B cell (primary cell): Measurements from ENCODE around the gene GNPDA1. TPM values are rescaled to one million over a fixed set of nuclear protein-coding genes. Genes with fewer than 3 reads are reported as not detected.

Experiments used
- ATAC-seq: fragments of 200-7000 bp; cut with Tn5 transposase; one replicate; pipeline ENCODE4 v1.10.0; 2021; ENCODE audit warnings: low read depth, mild to moderate bottlenecking, moderate number of reproducible peaks, moderate library complexity
- CTCF ChIA-PET: fragments of 350-600 bp; sonication (Branson Sonifier 250); formaldehyde crosslinking; loops from one replicate; lab custom pipeline; 2021; ENCODE audit warnings: antibody characterized with exemption, inconsistent platforms; lab: Charles Lee
- POLR2A ChIA-PET: fragments of 350-600 bp; sonication (Branson Sonifier 250); formaldehyde crosslinking; loops from one replicate; lab custom pipeline; 2021; ENCODE audit warnings: antibody characterized with exemption; lab: Charles Lee
- DNase-seq: peaks from one replicate; pipeline ENCODE4 v3.0.0; 2013
- H2AFZ ChIP-seq: 2 replicates; pipeline ENCODE4 v1.6.1; 2012; ENCODE audit warnings: mild to moderate bottlenecking, low read depth, low read length; ENCODE audit not compliant: insufficient read depth, poor library complexity, severe bottlenecking
- H3K27ac ChIP-seq, 2 donors: 1 replicate in 1 of 2; 2 replicates in 1 of 2; pipeline ENCODE4 v1.5.1; 2012 to 2013; ENCODE audit warnings: low read length in 2 of 2, mild to moderate bottlenecking in 2 of 2, moderate library complexity in 1 of 2
- H3K27me3 ChIP-seq, 4 experiments: fragments of 200-600 bp in 1 of 4; sonication (generic) in 1 of 4; replicated peaks in 1 of 4; 1 replicate in 2 of 4; 2 replicates in 2 of 4; pipeline versions ENCODE4 v1.6.1 to v1.7.0; 2013 to 2016; ENCODE audit warnings: low read length in 3 of 4, mild to moderate bottlenecking in 2 of 4, mixed read lengths in 1 of 4, moderate library complexity in 1 of 4; ENCODE audit not compliant: insufficient read depth in 4 of 4, control insufficient read depth in 3 of 4; ENCODE audit errors: control extremely low read depth in 1 of 4
- H3K36me3 ChIP-seq, 2 experiments: replicated peaks in 1 of 2; 1 replicate in 1 of 2; 2 replicates in 1 of 2; pipeline versions ENCODE4 v1.6.1 to v1.7.1; 2013; ENCODE audit warnings: low read length in 1 of 2; ENCODE audit not compliant: insufficient read depth in 2 of 2, control insufficient read depth in 1 of 2; ENCODE audit errors: control extremely low read depth in 1 of 2, extremely low read depth in 1 of 2
- H3K4me1 ChIP-seq, 2 donors: fragments of 200-600 bp in 1 of 2; sonication (generic) in 1 of 2; 1 replicate in 1 of 2; 2 replicates in 1 of 2; pipeline versions ENCODE4 v1.5.1 to v1.6.1; 2013 to 2017; ENCODE audit warnings: low read length in 2 of 2; ENCODE audit not compliant: control insufficient read depth in 2 of 2, insufficient read depth in 2 of 2
- H3K4me2 ChIP-seq: replicated peaks from 2 replicates; pipeline ENCODE3; 2012; ENCODE audit warnings: mild to moderate bottlenecking, low read depth, low read length; ENCODE audit not compliant: poor library complexity, severe bottlenecking
- H3K4me3 ChIP-seq, 5 experiments: fragments of 200-600 bp in 1 of 5; sonication (generic) in 1 of 5; 1 replicate in 3 of 5; 2 replicates in 2 of 5; pipeline versions ENCODE4 v1.5.1 to v1.7.0; 2011 to 2016; ENCODE audit warnings: low read length in 4 of 5, mild to moderate bottlenecking in 4 of 5, low read depth in 2 of 5, control low read depth in 1 of 5, moderate library complexity in 1 of 5; ENCODE audit not compliant: insufficient read depth in 1 of 5; ENCODE audit errors: control extremely low read depth in 1 of 5, extremely low read depth in 1 of 5
- H3K79me2 ChIP-seq: fragments of 200-600 bp; sonication (generic); one replicate; pipeline ENCODE4 v1.6.0; 2016; ENCODE audit warnings: low read length; ENCODE audit not compliant: control insufficient read depth, insufficient read depth
- H3K9ac ChIP-seq: fragments of 200-600 bp; sonication (generic); 2 replicates; pipeline ENCODE4 v1.6.1; 2017; ENCODE audit warnings: mild to moderate bottlenecking, low read length, moderate library complexity
- H3K9me3 ChIP-seq, 3 donors: one replicate each; pipeline versions ENCODE4 v1.6.1 to v1.7.1; 2013; ENCODE audit warnings: low read length in 2 of 3; ENCODE audit not compliant: control insufficient read depth in 2 of 3, insufficient read depth in 1 of 3; ENCODE audit errors: control extremely low read depth in 1 of 3
- H4K20me1 ChIP-seq: 2 replicates; pipeline ENCODE4 v1.6.0; 2012; ENCODE audit warnings: mild to moderate bottlenecking, low read length; ENCODE audit not compliant: insufficient read depth, control insufficient read depth, poor library complexity, severe bottlenecking
- H3K27ac Mint-ChIP-seq: one replicate; pipeline ENCODE4 v1.8.0; 2021; ENCODE audit warnings: mixed read lengths
- H3K27me3 Mint-ChIP-seq: one replicate; pipeline ENCODE4 v1.8.0; 2021; ENCODE audit warnings: mixed read lengths
- H3K4me1 Mint-ChIP-seq: one replicate; pipeline ENCODE4 v1.8.0; 2021; ENCODE audit warnings: mixed read lengths
- H3K4me3 Mint-ChIP-seq: one replicate; pipeline ENCODE4 v1.8.0; 2021; ENCODE audit warnings: mixed read lengths
- H3K9me3 Mint-ChIP-seq: one replicate; pipeline ENCODE4 v1.8.0; 2022; ENCODE audit warnings: mixed read lengths; ENCODE audit not compliant: insufficient read depth
- EZH2 ChIP-seq: IDR thresholded peaks from 2 replicates; pipeline ENCODE4 v1.6.1; 2012; ENCODE audit warnings: borderline replicate concordance, low read depth, mild to moderate bottlenecking, moderate library complexity, low read length; ENCODE audit not compliant: insufficient read depth, poor library complexity, severe bottlenecking
- WGBS: methylation state at CpG from one replicate; pipeline ENCODE4 v1.1.5; 2013; ENCODE audit warnings: missing lambda C conversion rate; ENCODE audit not compliant: insufficient coverage; 5-methylcytosine and 5-hydroxymethylcytosine counted together
- intact Hi-C: fragments of 100-400 bp; cut with micrococcal nuclease; formaldehyde crosslinking; loops from one replicate; pipeline ENCODE4 v1.10.0; 2022
- polyA plus RNA-seq: library from polyadenylated mRNA; depleted of rRNA; stranded (reverse); fragments of >200 nt; gene quantifications from 2 replicates; pipeline ENCODE4 v1.2.3, GENCODE V29; 2012
- total RNA-seq, 2 donors: library from RNA; stranded (reverse); fragments of 120-200 nt in 1 of 2; gene quantifications; 1 replicate in 1 of 2; 2 replicates in 1 of 2; pipeline versions ENCODE4 v1.2.3 to v1.2.4, GENCODE V29; 2013 to 2022
- TF ChIP-seq, protein P1 (sequence below): fragments of 200-600 bp; IDR thresholded peaks from one replicate; pipeline ENCODE4 v1.8.0; 2022; ENCODE audit warnings: antibody characterized with exemption, mild to moderate bottlenecking

GNPDA1 gene
- total and polyA plus RNA-seq, 2 donors (not counting 1 experiment from before 2014, with no cell fraction given), result 3.1 to 12.1 TPM

DNA sequence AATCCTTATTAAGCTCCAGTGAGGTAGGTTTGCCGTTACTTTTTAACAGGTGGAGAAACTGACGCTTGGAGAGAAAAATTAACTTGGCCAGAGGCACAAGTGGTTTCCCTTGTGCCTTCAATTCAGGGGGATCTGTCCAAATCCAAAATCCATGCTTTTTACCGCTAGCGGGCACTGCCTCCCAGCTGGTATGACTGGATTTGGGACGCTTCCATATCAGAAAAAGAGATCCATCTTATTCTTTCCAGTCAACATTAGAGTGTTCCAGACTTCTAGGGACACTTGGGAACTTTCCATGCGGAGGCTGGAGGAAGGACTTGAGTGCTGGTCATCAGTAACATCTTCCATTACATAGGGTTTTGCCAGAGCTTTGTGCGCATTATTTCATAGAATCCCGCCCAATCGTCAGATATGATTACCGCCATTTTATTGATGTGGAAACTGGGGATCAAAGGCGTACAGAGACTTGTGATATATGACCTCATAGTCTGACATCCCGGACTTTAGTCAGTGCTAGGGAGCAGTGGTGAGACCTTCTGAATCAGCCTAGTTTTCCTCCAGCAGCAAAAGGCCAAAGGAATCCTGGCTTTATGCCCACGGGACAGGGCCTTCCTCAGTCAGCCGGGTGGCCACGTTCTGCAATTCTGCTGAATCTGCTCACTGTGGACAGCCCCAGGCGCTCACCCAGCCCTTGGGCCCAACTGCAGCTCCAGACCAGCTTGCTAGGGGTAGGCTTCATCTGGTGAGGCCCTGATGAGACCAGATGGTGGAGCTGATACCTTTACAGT is 1.1 kb upstream of the GNPDA1 start:
- intact Hi-C loops, result loop anchor here (1.0 to 10.0 kb wide), 5 partner anchors 45 to 689 kb away; partner anchors contain the start of genes NDFIP1, RNF14 and TAF7
- Histone ChIP-seq H3K9ac (no peak overlapping the region), H4K20me1 (no peaks in the 10 kb centered on the region), H3K36me3 (no peaks in the 10 kb centered on the region), H3K27me3 (no peaks in the 10 kb centered on the region), H3K4me3 (no peak overlapping the region), H2AFZ (no peak overlapping the region), H3K9me3 (no peaks in the 10 kb centered on the region), H3K79me2 (no peaks in the 10 kb centered on the region), H3K4me1 (peaks cover 34 to 35% of the 10 kb centered on the region in 2 donors), H3K4me2 (peak overlapping the region; percentile 93), H3K27ac (no peak overlapping the region)
- H3K4me3 Mint-ChIP-seq, result peak overlapping the region; percentile 89
- H3K9me3 Mint-ChIP-seq, result no peaks in the 10 kb centered on the region
- peaks cover 8% of the 10 kb centered on the region for H3K27me3 Mint-ChIP-seq
- ChIA-PET CTCF (interaction anchor here (1.1 to 10.6 kb wide), 15 partner anchors 10 to 349 kb away, joined by 3 to 91 read pairs (median 7); partner anchors contain the start of genes NDFIP1 and RNF14), POLR2A (interaction anchor here (0.7 kb wide), 1 partner anchor 89 kb away, joined by 3 read pairs; no protein-coding TSS in a partner anchor)
- H3K4me1 Mint-ChIP-seq, result peaks cover 50% of the 10 kb centered on the region
- no peak for ATAC-seq
- no peak for TF ChIP-seq EZH2
- TF ChIP-seq, protein P1, sequence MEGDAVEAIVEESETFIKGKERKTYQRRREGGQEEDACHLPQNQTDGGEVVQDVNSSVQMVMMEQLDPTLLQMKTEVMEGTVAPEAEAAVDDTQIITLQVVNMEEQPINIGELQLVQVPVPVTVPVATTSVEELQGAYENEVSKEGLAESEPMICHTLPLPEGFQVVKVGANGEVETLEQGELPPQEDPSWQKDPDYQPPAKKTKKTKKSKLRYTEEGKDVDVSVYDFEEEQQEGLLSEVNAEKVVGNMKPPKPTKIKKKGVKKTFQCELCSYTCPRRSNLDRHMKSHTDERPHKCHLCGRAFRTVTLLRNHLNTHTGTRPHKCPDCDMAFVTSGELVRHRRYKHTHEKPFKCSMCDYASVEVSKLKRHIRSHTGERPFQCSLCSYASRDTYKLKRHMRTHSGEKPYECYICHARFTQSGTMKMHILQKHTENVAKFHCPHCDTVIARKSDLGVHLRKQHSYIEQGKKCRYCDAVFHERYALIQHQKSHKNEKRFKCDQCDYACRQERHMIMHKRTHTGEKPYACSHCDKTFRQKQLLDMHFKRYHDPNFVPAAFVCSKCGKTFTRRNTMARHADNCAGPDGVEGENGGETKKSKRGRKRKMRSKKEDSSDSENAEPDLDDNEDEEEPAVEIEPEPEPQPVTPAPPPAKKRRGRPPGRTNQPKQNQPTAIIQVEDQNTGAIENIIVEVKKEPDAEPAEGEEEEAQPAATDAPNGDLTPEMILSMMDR, result no peak
- H3K27ac Mint-ChIP-seq, result no peak overlapping the region
- peak; percentile 17 for DNase-seq
- WGBS, result 92% methylated on average over 11 of the region's 16 CpGs
